CD4-positive, alpha-beta T cell treated with Interleukin-12 subunit alpha and Interleukin-12 subunit beta, for 1 hour (primary cell): Measurements from ENCODE around the gene IGF2BP3.
"Not testable (repeated sequence)": the region's sequence is repeated elsewhere in the genome, so short reads cannot be mapped to it uniquely, and the experiment has no call there.

Experiments
- DNase-seq: peaks from one replicate; pipeline ENCODE4 v3.0.0-alpha.2; 2020

The IGF2BP3 gene

DNA sequence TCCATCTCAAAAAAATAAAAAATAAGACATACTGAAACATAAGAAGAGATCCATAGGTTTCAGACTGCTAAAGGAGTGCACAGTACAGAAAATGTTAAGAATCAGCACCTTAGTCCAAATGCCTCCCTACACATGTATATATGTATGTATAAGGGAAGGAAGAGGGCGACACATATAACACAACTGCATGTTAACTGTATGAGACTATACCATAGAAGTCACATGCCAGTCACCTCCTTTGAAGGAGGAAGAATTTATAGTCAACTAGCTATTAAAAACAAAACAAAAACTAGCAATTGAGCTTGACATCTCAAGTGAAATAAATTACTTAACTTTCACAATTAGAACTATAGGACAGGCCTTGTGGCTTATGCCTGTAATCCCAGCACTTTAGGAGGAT lies 50.4 kb downstream of the IGF2BP3 start:
- no peak for DNase-seq

DNA sequence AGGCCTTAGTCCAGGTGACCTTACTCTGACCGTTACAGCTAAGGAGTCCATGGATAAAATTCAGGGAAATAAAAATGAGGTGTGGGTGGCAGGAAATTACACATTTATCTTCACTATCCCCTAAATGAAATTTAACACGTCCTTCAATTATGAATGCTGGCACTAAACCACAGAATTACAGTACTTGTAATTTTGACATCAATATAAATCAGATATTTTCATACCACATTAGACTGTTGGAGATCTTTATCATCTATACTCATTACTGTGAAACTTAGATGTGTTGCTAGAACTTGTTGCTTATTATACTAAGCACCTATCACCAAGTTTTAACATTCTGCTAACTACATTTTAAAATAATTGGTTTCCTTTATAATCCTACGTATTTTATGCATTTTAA lies 51.1 kb downstream of the IGF2BP3 start:
- DNase-seq, result no peak

DNA sequence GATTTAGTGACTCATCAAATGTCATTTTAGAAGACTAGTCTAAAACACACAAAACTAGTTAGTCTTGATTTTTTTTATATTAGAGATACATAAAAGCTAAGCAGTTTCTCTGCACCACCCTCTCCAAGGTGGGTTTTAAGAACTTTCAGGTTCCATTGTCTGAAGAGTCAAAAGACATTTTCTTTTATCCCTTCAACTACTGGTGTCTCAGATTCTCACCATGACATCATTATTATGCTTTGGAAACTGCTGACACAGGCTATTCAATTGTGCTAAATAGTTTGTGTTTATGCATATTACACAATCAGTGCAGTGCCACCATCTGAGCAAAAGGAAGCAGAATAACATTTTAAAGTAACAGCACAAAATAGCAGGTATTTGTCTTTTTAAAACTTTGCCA lies 52.2 kb downstream of the IGF2BP3 start:
- DNase-seq, result no peak

DNA sequence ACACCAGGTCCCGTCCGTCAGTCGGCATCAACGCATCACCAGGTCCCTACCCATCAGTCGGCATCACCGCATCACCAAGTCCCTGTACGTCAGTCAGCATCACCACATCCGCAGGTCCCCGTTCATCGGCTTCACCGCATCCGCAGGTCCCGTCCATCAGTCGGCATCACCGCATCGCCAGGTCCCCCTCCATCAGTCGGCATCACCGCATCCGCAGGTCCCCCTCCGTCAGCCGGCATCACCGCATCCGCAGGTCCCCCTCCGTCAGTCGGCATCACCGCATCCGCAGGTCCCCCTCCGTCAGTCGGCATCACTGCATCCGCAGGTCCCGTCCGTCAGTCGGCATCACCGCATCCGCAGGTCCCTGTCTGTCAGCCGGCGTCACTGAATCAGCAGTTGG lies 55.1 kb downstream of the IGF2BP3 start:
- no peak for DNase-seq

DNA sequence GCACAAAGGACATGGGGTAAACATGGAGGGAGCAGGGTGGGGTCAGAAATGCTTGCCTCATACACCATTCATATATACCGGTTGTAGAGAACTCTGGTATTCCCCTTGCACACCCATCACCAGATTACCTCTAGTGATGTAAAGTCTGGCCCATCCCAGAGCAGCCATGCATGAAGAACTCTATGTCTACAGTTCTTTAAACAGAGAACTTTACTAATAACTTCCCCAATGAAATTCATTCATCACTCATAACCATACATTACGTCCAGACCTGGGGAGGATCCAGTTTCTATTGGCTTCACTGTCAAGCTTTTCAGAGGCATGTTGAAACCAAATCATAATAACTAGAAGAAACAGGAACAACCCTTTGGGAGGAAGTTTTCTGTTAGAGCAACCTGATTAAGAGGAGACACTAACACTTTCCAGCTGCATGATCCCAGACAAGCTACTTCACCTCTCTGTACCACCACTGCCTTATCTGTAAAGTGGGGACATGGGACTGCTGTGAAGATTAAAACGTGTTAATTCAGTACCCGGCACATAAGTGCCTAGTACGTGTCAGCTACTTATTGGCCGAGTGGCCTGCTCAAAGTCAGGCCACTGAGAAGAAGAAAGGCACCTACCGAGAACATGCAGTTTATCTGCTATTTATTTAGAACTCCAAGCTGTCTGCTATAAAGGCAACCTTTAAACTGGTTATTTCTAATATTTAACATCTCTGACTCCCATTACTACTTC lies 59.7 kb downstream of the IGF2BP3 start:
- DNase-seq, result no peak

DNA sequence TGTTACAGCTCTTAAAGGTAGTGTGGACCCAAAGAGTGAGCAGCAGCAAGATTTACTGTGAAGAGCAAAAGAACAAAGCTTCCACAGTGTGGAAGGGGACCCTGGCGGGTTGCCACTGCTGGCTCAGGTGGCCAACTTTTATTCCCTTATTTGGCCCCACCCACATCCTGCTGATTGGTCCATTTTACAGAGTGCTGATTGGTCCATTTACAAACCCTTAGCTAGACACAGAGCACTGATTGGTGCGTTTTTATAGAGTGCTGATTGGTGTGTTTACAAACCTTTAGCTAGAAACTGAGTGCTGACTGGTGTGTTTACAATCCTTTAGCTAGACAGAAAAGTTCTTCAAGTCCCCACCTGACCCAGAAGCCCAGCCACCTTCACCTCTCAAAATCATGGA lies 63.7 kb downstream of the IGF2BP3 start:
- not testable (repeated sequence) for DNase-seq

DNA sequence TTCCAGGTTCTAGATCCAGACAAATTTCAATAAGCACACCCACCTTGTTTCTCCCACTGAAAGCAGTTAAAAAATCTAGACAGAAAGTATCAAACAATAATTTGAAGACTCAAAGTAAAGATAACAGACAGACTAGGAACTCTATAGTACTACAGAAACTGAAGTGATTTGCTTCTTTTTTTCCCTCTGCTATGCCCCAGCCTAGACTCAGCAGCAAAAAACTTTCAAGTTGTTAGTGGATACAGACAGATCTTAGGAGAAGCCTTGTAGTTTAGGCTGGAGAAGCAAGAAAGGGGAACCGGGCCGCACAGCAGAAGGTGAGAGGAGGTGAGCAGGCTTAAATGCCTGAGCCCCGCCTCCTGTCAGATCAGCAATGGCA lies 65.1 kb downstream of the IGF2BP3 start:
- no peak for DNase-seq

DNA sequence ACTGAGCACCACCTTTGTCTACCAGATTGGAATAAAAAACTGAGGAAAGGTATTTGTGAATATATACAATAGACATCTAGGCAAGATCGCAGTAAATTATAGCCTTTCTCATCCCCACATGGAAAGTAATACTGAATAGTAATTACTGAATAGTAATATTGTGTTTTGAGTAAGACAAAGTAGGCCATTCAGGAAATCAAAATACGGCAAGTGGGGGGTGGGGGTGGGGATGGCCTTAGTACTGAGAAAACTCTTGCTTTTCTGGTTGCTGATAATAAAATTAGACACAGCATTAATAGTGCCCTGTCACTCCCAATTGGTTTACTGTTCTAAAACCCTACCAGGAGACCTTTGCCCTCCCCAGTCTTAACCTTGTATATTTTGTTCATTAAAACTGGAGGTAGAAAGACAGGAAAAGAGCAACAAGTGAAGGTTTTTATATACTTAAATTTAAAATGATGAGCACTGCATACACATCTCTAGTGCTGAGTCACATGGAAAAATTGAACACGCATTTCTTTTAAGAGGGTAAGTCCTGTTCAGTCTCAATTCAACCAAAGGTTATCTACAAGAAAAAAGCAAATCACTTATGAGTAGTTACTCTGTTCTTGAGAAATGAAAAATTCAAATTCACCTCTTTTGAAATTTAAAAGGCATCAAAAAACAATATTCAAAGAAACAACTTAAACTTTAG lies 65.6 kb downstream of the IGF2BP3 start:
- DNase-seq, result no peak

DNA sequence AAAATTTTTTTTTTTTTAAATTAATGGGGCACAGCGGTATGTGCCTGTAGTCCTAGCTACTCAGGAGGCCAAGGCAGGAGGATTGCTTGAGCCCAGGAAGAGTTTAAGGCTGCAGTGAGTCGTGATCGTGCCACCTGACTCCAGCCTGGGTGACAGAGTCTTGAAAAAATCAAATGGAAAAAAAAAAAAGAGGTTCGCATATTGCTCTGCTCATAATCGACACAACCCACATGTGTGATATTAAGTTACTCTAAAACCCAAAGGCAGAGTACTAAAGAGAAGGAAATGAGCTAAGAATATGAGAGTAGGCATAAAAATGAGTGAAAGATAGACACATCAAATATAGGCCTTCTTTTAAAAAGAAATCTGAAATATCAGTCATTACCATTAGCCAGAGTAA lies 66.3 kb downstream of the IGF2BP3 start:
- no peak for DNase-seq

DNA sequence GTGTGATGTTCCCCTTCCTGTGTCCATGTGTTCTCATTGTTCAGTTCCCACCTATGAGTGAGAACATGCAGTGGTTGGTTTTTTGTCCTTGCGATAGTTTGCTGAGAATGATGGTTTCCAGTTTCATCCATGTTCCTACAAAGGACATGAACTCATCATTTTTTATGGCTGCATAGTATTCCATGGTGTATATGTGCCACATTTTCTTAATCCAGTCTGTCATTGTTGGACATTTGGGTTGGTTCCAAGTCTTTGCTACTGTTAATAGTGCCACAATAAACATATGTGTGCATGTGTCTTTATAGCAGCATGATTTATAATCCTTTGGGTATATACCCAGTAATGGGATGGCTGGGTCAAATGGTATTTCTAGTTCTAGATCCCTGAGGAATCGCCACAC lies 72.2 kb downstream of the IGF2BP3 start:
- not testable (repeated sequence) for DNase-seq

DNA sequence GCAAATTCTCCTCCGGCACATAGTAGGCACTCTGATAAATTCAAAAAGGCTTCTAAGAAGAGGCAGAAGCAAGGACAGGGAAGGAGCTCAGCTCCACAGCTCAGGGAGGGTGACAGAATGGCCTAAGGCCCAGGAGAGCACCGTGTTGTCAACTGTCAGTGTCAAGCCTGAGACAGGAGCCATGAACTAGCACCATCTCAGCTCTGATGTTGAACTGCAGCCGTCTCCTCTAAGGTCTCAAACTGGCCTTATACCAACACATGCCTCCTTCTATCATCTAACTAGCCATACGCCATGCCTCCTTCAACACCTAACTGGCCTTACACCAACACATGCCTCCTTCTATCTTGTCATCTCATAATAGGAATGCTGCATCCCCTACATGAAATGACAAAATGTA lies 73.0 kb downstream of the IGF2BP3 start:
- DNase-seq, result no peak

DNA sequence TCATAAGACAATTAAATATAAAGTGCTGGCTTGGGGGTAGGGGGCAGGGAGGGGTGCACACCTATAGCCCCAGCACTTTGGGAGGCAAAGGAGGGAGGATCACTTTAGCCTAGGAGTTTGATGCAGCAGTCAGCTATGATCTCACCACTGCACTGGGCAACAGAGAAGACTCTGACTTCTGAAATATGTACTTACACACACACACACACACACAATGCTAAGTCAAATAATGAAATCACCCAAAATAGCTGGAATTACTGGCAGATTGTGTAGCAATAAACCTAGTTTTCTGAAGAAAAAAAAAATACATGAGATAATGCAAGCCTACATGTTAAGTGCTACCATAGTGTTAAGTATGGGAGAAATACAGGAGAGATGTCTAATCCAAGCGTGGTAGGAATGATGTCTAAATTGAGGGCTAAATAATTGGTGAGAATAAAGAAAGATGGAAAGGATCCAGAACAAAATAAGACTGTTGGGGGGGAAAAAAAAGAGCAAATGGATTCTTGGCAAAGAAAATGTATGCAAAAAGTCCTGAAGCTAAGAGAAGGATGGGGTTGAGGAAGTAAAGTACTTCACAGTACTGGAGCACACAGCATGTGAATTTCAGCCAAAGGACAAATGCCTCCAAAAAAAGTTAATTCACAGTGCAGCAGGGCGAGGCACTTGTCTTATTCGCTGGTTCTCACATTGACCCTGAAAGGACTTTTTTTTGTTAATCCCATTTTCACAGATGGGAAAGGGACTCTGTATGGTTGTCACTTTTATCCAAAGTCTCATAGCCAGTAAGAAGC lies 73.9 kb downstream of the IGF2BP3 start:
- no peak for DNase-seq

DNA sequence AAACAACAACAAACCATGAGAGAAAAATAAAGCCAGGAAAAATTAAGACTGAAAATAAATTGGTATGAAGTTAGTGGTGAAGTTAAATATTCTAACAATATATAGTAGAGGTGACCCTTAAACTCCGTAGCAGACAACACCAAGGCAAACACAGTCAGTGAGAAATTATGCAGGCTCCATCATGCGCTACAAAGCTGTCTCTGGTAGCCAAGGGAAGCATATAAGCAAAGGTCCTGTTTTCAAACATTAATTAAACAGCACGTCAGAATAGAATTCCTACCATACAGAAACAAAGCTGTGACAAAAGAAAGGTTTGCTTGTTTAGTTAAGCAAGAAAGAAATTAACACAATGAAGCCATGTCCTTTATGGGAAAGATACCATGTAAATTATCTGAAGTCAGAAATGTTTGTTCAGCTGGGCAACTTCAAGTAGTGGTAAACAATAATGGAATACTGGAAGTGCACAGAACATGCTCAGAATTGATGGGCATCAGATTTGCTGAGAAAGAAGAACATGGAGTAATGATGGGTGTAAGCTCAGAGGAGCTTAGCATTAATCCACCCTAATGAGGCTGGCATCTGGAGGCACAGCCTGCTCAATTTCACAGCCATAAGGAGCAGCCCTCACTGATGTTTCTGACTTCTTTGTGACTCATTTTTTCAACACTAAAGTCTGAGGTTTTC lies 75.7 kb downstream of the IGF2BP3 start:
- DNase-seq, result no peak

DNA sequence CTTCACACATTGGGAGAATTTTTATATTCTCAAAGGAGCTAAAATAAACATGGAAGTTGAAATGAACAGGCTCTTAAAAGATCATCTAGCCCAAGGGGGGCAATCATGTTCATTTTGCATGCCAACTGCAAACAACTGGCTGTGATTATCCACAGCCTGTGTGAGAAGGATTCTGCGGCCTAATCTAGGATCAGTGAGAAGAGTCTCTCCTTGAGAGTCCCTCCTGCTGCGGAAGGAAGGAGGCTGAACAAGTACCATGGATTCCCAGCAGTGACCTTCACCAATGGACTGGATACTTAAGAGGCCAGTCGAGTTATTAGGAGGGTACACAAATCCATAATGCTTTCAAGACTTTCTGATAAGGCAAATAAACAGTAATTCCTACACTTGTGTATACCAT lies 76.7 kb downstream of the IGF2BP3 start:
- DNase-seq, result no peak

DNA sequence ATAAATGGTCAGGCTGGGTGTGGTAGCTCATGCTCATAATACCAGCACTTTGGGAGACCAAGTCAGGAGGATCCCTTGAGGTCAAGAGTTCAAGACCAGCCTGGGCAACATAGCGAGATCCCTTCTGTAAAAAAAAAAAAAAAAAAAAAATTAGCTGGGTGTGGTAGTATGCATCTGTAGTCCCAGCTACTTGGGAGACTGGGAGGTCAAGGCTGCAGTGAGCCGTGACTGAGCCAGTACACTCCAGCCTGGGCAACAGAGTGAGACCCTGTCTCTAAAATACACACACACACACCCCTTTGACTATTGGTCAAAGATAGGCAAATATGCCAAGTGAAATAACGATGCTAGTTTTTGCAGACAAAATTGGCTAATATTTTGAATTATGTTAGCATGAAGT lies 80.6 kb downstream of the IGF2BP3 start:
- DNase-seq, result no peak

DNA sequence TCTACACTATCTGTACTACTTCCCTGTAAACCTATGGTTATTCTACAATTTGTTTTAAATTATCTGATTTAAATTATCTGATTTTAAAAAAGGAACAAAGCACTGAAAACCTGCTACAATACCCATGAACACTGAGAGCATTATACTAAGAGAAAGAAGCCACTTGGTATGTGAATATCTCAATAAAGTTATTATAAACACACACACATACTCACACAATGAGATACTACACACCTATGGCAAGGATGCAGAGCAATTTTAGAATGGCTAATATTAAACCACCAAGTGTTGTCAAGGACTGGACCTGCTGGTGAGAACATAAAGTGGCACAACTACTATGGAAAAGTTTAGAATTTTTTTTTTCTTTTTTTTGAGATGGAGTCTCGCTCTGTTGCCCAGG lies 82.7 kb downstream of the IGF2BP3 start:
- DNase-seq, result no peak

DNA sequence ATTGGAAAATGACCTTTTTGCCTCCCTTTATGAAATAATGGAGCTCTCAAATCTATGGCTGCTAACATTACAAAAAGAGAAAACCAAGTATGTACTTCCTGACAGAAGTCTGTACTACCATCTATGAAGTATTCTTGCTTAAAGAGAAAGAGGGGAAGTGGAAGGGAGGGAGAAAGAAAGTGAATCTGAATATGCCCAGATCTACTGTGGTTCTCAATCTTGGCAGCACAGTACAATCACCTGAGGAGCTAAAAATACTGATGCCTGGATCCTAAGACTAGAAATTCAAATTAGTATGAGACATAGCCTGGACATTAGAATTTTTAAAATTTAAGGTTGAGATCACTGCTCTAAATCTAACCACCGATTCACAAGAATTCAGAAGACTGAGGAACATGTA lies 85.2 kb downstream of the IGF2BP3 start:
- DNase-seq, result no peak

DNA sequence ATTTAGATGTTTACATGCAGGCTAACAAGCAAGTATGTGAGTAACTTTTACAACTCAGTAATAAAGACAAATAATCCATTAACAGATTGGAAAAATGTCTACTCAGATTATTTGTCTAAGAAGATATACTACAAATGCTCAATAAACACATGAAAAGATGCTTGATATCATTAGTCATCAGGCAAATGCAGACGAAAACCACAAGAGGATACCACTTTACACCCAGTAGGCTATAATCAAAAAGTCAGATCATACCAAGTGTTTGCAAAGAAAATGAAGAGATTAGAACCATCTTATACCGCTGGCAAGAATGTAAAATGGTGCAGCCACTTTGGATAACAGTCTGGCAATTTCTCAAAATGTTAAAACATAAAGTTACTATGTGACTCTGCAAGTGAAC lies 87.1 kb downstream of the IGF2BP3 start:
- no peak for DNase-seq

DNA sequence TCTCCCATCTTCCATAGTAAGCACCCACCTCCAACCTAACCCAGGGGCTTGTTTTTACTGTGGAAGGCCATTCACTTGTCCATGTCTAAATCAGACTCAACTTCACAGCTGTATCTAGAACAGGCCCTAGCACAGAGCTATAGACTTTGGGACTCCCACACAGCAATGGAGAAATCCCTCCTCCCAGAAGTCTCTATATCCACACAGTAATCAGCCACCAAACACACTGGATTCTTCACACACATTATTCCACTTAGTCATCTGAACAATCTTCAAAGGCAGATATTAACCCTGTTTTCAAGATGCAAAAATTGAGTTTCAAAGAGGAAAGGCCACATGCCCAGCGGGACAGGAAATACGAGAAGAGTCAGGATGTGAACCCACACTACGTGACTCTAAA lies 89.3 kb downstream of the IGF2BP3 start:
- no peak for DNase-seq

DNA sequence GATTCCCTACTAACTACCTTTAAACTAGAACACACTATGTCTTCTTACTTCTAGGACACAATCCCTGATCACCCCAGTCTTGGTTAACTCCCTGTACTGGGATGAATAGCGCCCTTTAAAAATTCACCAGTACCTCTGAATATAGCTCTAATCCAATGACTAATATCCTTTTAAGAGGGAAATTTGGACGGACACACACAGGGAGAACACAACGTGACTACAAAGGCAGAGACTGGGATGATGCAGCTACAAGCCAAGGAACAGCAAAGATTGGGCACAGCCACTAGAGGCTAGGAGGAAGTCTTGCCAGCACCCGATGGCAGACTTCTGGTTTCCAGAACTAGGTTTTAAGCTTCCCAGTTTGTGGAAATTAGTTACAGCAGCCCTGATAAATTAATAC lies 89.7 kb downstream of the IGF2BP3 start:
- DNase-seq, result no peak

DNA sequence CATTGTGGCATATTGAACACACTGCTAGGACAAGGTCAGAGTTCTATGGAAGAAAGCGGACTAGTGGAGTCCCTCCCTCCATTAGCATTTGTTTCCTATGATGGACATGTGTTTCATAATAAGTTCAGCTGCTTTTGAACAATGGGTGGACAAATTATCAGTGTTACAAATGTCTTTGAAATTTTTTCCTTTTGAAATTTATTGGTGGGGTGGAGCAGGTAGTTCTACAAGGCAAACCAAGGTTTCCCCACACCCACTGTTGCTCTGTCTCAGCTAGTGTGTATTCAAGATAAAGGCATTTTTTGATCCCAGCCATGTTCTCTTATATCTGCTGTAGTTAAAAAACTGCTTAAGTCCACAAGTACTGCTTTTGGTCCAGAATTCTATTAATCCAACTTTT lies 91.3 kb downstream of the IGF2BP3 start:
- DNase-seq, result no peak

DNA sequence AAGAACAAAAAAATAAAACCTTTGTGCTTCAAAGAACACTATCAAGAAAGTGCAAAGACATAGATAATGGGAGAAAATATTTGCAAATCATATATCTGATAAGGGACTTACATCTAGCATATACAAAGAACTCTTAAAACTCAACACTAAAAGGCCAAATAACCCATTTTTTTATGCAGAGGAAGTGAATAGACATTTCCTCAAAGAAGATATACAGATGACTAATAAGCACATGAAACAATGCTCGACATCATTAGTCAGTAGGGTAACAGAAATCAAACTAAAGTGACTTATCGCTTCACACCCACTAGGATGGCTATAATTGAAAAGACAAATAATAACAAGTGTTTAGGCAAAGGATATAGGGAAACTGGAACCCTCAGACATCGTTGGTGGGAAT lies 93.2 kb downstream of the IGF2BP3 start:
- DNase-seq, result no peak
